ENCODE results near the gene NOS2. TPM values are rescaled to one million over a fixed set of nuclear protein-coding genes. Genes with fewer than 3 reads are reported as not detected.
"Not testable (repeated sequence)": the region's sequence is repeated elsewhere in the genome, so short reads cannot be mapped to it uniquely, and the experiment has no call there.

NOS2 gene
- total RNA-seq, 1 donor from 2014 or later, result 0.23 TPM

- no peak for DNase-seq (ENCODE audit: low spot score)
These were observed 44.4 kb downstream of the NOS2 start for GRCh38 chr17:27755706-27756466.

- DNase-seq (ENCODE audit: low spot score), result no peak
These were observed 45.8 kb downstream of the NOS2 start for GRCh38 chr17:27754549-27754948.

GRCh38 chr17:27753726-27754125 is 46.6 kb downstream of the NOS2 start:
- peak; percentile 27 for DNase-seq (ENCODE audit: low spot score)

GRCh38 chr17:27752831-27753619 is 47.3 kb downstream of the NOS2 start:
- peak; percentile 12 for DNase-seq (ENCODE audit: low spot score)

GRCh38 chr17:27751622-27752490 is 48.5 kb downstream of the NOS2 start:
- peak; percentile 30 for DNase-seq (ENCODE audit: low spot score)

- DNase-seq (ENCODE audit: low spot score), result peak; percentile 36
These were observed 49.2 kb downstream of the NOS2 start for GRCh38 chr17:27751166-27751565.

- DNase-seq (ENCODE audit: low spot score), result peak; percentile 20
These were observed 50.7 kb downstream of the NOS2 start for GRCh38 chr17:27749562-27750150.

- peak; percentile 5 for DNase-seq (ENCODE audit: low spot score)
These were observed 51.9 kb downstream of the NOS2 start for GRCh38 chr17:27748360-27748825.

GRCh38 chr17:27747462-27748359 is 52.6 kb downstream of the NOS2 start:
- peak; percentile 14 for DNase-seq (ENCODE audit: low spot score)

GRCh38 chr17:27746881-27747280 is 53.4 kb downstream of the NOS2 start:
- peak; percentile 38 for DNase-seq (ENCODE audit: low spot score)

GRCh38 chr17:27746320-27746719 is 54.0 kb downstream of the NOS2 start:
- not testable (repeated sequence) for DNase-seq (ENCODE audit: low spot score)

- peak; percentile 22 for DNase-seq (ENCODE audit: low spot score)
These were observed 55.0 kb downstream of the NOS2 start for GRCh38 chr17:27745207-27745830.

GRCh38 chr17:27743281-27743885 is 56.9 kb downstream of the NOS2 start:
- DNase-seq (ENCODE audit: low spot score), result peak; percentile 18

- no peak for DNase-seq (ENCODE audit: low spot score)
These were observed 58.3 kb downstream of the NOS2 start for GRCh38 chr17:27741971-27742575.

GRCh38 chr17:27741361-27741861 is 58.9 kb downstream of the NOS2 start:
- no peak for DNase-seq (ENCODE audit: low spot score)

- not testable (repeated sequence) for DNase-seq (ENCODE audit: low spot score)
These were observed 59.8 kb downstream of the NOS2 start for GRCh38 chr17:27740541-27740940.

GRCh38 chr17:27733773-27734172 is 66.6 kb downstream of the NOS2 start:
- DNase-seq (ENCODE audit: low spot score), result no peak

- not testable (repeated sequence) for DNase-seq (ENCODE audit: low spot score)
These were observed 67.6 kb downstream of the NOS2 start for GRCh38 chr17:27732746-27733145.

- DNase-seq (ENCODE audit: low spot score), result not testable (repeated sequence)
These were observed 74.3 kb downstream of the NOS2 start for GRCh38 chr17:27725982-27726381.

Measured in ureter (tissue), 1 donor.